WTC11 (cell line): Measurements from ENCODE around the gene MAGI2. TPM values are rescaled to one million over a fixed set of nuclear protein-coding genes. Genes with fewer than 3 reads are reported as not detected.

Experiments used
- ATAC-seq: fragments of 200-7000 bp; cut with Tn5 transposase; 2 replicates; pipeline ENCODE4 v1.10.0; 2021; ENCODE audit warnings: mild to moderate bottlenecking, moderate library complexity
- CTCF ChIA-PET: fragments of 300-600 bp; sonication (Branson Sonifier 250); formaldehyde crosslinking; loops from one replicate; lab custom pipeline; 2021; ENCODE audit warnings: antibody characterized with exemption; lab: Charles Lee
- POLR2A ChIA-PET: fragments of 350-600 bp; sonication (Branson Sonifier 250); formaldehyde crosslinking; loops from one replicate; lab custom pipeline; 2021; ENCODE audit warnings: antibody characterized with exemption; lab: Charles Lee
- DNase-seq: peaks from one replicate; pipeline ENCODE4 v3.0.0; 2021; ENCODE audit warnings: low spot score
- H3K27ac Mint-ChIP-seq: 2 replicates; pipeline ENCODE4 v1.8.0; 2021; ENCODE audit warnings: mixed read lengths
- H3K27me3 Mint-ChIP-seq: 2 replicates; pipeline ENCODE4 v1.8.0; 2021; ENCODE audit warnings: low read depth, mild to moderate bottlenecking, moderate library complexity, mixed read lengths
- H3K36me3 Mint-ChIP-seq: 2 replicates; pipeline ENCODE4 v1.8.0; 2021; ENCODE audit warnings: mixed read lengths
- H3K4me1 Mint-ChIP-seq: 2 replicates; pipeline ENCODE4 v1.8.0; 2022; ENCODE audit warnings: mixed read lengths
- H3K4me3 Mint-ChIP-seq: 2 replicates; pipeline ENCODE4 v1.8.0; 2021; ENCODE audit warnings: mild to moderate bottlenecking, moderate library complexity, mixed read lengths
- H3K9me3 Mint-ChIP-seq: 2 replicates; pipeline ENCODE4 v1.8.0; 2021; ENCODE audit warnings: mixed read lengths
- ATF1 ChIP-seq: sonication (generic); formaldehyde crosslinking; IDR thresholded peaks from 2 replicates; pipeline ENCODE4 v1.8.1; 2023; ENCODE audit warnings: mild to moderate bottlenecking, moderate library complexity, missing genetic modification reagents
- ATF2 ChIP-seq: sonication (generic); formaldehyde crosslinking; IDR thresholded peaks from 2 replicates; pipeline ENCODE4 v1.8.1; 2022; ENCODE audit warnings: low read depth, missing genetic modification reagents, borderline replicate concordance
- FOXK1 ChIP-seq: sonication (generic); formaldehyde crosslinking; IDR thresholded peaks from 2 replicates; pipeline ENCODE4 v1.8.0; 2022; ENCODE audit warnings: mild to moderate bottlenecking, moderate library complexity, missing genetic modification reagents
- GRHL2 ChIP-seq: fragments of 250-450 bp; sonication (Bioruptor Pico); IDR thresholded peaks from 2 replicates; pipeline ENCODE4 v1.8.0; 2022; ENCODE audit warnings: mild to moderate bottlenecking, moderate library complexity; ENCODE audit not compliant: insufficient replicate concordance, severe bottlenecking
- GTF2I ChIP-seq: fragments of 250-450 bp; sonication (Bioruptor Pico); conservative IDR thresholded peaks from 2 replicates; pipeline ENCODE4 v1.4.0; 2021; ENCODE audit warnings: mild to moderate bottlenecking
- JAZF1 ChIP-seq: fragments of 250-450 bp; sonication (Bioruptor Pico); IDR thresholded peaks from 2 replicates; pipeline ENCODE4 v1.9.0; 2021; ENCODE audit warnings: moderate library complexity, mild to moderate bottlenecking, inconsistent platforms
- JUN ChIP-seq: sonication (generic); formaldehyde crosslinking; IDR thresholded peaks from 2 replicates; pipeline ENCODE4 v1.8.0; 2023; ENCODE audit warnings: mild to moderate bottlenecking, missing genetic modification reagents
- MXD4 ChIP-seq: fragments of 250-450 bp; sonication (Bioruptor Pico); IDR thresholded peaks from 2 replicates; pipeline ENCODE4 v1.8.0; 2021; ENCODE audit warnings: mild to moderate bottlenecking, moderate library complexity, borderline replicate concordance
- MYBL2 ChIP-seq: sonication (generic); formaldehyde crosslinking; IDR thresholded peaks from 2 replicates; pipeline ENCODE4 v1.8.1; 2023; ENCODE audit warnings: mild to moderate bottlenecking, moderate library complexity, missing genetic modification reagents
- NR3C1 ChIP-seq: sonication (generic); formaldehyde crosslinking; conservative IDR thresholded peaks from 2 replicates; pipeline ENCODE4 v1.8.1; 2023; ENCODE audit warnings: low read depth, mild to moderate bottlenecking, missing genetic modification reagents
- PRRX2 ChIP-seq: fragments of 250-450 bp; sonication (Bioruptor Pico); IDR thresholded peaks from 2 replicates; pipeline ENCODE4 v1.8.0; 2021; ENCODE audit warnings: mild to moderate bottlenecking
- SMAD3 ChIP-seq: sonication (generic); formaldehyde crosslinking; IDR thresholded peaks from 2 replicates; pipeline ENCODE4 v1.8.0; 2022; ENCODE audit warnings: missing genetic modification reagents, mild to moderate bottlenecking, borderline replicate concordance
- SMAD4 ChIP-seq: sonication (generic); formaldehyde crosslinking; IDR thresholded peaks from 2 replicates; pipeline ENCODE4 v1.8.0; 2022; ENCODE audit warnings: mild to moderate bottlenecking, missing genetic modification reagents
- SOX15 ChIP-seq: fragments of 250-450 bp; sonication (Bioruptor Pico); IDR thresholded peaks from 2 replicates; pipeline ENCODE4 v1.9.0; 2021; ENCODE audit warnings: mild to moderate bottlenecking
- SP1 ChIP-seq: sonication (generic); formaldehyde crosslinking; conservative IDR thresholded peaks from 2 replicates; pipeline ENCODE4 v1.8.1; 2022; ENCODE audit warnings: missing genetic modification reagents
- ZNF121 ChIP-seq: sonication (generic); formaldehyde crosslinking; IDR thresholded peaks from 2 replicates; pipeline ENCODE4 v1.8.0; 2023; ENCODE audit warnings: missing genetic modification reagents
- ZNF317 ChIP-seq: sonication (generic); formaldehyde crosslinking; IDR thresholded peaks from 2 replicates; pipeline ENCODE4 v1.8.1; 2023; ENCODE audit warnings: low read depth, mild to moderate bottlenecking, moderate library complexity, missing genetic modification reagents, borderline replicate concordance
- ZNF396 ChIP-seq: fragments of 250-450 bp; sonication (Bioruptor Pico); IDR thresholded peaks from 2 replicates; pipeline ENCODE4 v1.8.0; 2021; ENCODE audit warnings: mild to moderate bottlenecking, moderate library complexity, borderline replicate concordance
- ZNF416 ChIP-seq: fragments of 250-450 bp; sonication (Bioruptor Pico); IDR thresholded peaks from 2 replicates; pipeline ENCODE4 v1.9.0; 2021; ENCODE audit warnings: mild to moderate bottlenecking, inconsistent platforms
- total RNA-seq: library from RNA; stranded (reverse); gene quantifications from 3 replicates; pipeline ENCODE4 v1.2.3, GENCODE V29; 2021
- TF ChIP-seq, protein P1 (sequence below): sonication (generic); formaldehyde crosslinking; conservative IDR thresholded peaks from 2 replicates; pipeline ENCODE4 v1.8.1; 2023; ENCODE audit warnings: mild to moderate bottlenecking, low read depth, missing genetic modification reagents, moderate library complexity
- TF ChIP-seq, protein P2 (sequence below): sonication (generic); formaldehyde crosslinking; IDR thresholded peaks from 2 replicates; pipeline ENCODE4 v1.8.0; 2023; ENCODE audit warnings: mild to moderate bottlenecking, missing genetic modification reagents
- TF ChIP-seq, protein P3 (sequence below): fragments of 250-450 bp; sonication (Bioruptor Pico); conservative IDR thresholded peaks from 2 replicates; pipeline ENCODE4 v1.9.0; 2021; ENCODE audit warnings: mild to moderate bottlenecking
- TF ChIP-seq, protein P4 (sequence below): fragments of 200-600 bp; IDR thresholded peaks from 2 replicates; pipeline ENCODE4 v1.8.0; 2022; ENCODE audit warnings: antibody characterized with exemption

Gene MAGI2
- total RNA-seq, 1 experiment from 2014 or later, result 26.6 TPM

- no peak for DNase-seq
- H3K4me3 Mint-ChIP-seq, result no peak overlapping the region
- ChIA-PET CTCF (no interaction called here), POLR2A (no interaction called here)
- no peaks in the 10 kb centered on the region for H3K4me1 Mint-ChIP-seq
- ATAC-seq, result no peak
- no peak for TF ChIP-seq GTF2I
- TF ChIP-seq ZNF396, result no peak
- TF ChIP-seq GRHL2 (CRISPR knock-in tag), result no peak
- TF ChIP-seq ZNF121, result no peak
- TF ChIP-seq NR3C1 (CRISPR knock-in tag), result no peak
- TF ChIP-seq JAZF1, result no peak
- TF ChIP-seq ZNF317, result no peak
- no peak for TF ChIP-seq FOXK1
- no peak for TF ChIP-seq ATF2 (CRISPR knock-in tag)
- TF ChIP-seq JUN (CRISPR knock-in tag), result no peak
- TF ChIP-seq PRRX2 (CRISPR knock-in tag), result no peak
- H3K9me3 Mint-ChIP-seq, result peaks cover 10% of the 10 kb centered on the region
- H3K36me3 Mint-ChIP-seq, result peaks cover 5% of the 10 kb centered on the region
- no peaks in the 10 kb centered on the region for H3K27me3 Mint-ChIP-seq
- no peak overlapping the region for H3K27ac Mint-ChIP-seq
These were observed 810.7 kb downstream of the MAGI2 start for GRCh38 chr7:78642751-78643150.

DNA sequence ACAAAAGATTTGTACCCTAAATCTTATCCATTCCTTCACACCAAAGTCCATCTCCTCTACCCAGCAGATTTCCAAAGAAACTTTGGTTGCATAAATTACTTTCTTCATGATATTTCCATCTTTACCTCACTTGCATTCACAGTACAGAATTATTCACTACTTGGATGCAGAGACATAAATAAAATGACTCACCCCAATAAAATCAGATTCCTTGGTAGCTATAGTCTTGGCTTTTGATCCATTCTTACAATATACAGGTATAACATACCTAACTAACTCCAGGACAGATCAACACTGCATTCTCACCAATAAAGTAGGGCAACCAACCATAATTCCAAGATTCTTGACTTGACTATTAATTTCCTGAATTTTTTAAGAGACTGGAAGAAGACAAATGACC is 815.1 kb downstream of the MAGI2 start:
- DNase-seq (no peak), ATAC-seq (no peak)
- ChIA-PET CTCF (no interaction called here), POLR2A (no interaction called here)
- Mint-ChIP-seq H3K27me3 (no peaks in the 10 kb centered on the region), H3K4me3 (no peak overlapping the region), H3K27ac (no peak overlapping the region), H3K36me3 (peaks cover 3% of the 10 kb centered on the region; the same call in 1 of the 2 replicates), H3K4me1 (peaks cover 21% of the 10 kb centered on the region), H3K9me3 (peaks cover 10% of the 10 kb centered on the region)
- TF ChIP-seq, protein P1, sequence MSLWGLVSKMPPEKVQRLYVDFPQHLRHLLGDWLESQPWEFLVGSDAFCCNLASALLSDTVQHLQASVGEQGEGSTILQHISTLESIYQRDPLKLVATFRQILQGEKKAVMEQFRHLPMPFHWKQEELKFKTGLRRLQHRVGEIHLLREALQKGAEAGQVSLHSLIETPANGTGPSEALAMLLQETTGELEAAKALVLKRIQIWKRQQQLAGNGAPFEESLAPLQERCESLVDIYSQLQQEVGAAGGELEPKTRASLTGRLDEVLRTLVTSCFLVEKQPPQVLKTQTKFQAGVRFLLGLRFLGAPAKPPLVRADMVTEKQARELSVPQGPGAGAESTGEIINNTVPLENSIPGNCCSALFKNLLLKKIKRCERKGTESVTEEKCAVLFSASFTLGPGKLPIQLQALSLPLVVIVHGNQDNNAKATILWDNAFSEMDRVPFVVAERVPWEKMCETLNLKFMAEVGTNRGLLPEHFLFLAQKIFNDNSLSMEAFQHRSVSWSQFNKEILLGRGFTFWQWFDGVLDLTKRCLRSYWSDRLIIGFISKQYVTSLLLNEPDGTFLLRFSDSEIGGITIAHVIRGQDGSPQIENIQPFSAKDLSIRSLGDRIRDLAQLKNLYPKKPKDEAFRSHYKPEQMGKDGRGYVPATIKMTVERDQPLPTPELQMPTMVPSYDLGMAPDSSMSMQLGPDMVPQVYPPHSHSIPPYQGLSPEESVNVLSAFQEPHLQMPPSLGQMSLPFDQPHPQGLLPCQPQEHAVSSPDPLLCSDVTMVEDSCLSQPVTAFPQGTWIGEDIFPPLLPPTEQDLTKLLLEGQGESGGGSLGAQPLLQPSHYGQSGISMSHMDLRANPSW, result no peak
- TF ChIP-seq SMAD3 (CRISPR knock-in tag), result no peak

DNA sequence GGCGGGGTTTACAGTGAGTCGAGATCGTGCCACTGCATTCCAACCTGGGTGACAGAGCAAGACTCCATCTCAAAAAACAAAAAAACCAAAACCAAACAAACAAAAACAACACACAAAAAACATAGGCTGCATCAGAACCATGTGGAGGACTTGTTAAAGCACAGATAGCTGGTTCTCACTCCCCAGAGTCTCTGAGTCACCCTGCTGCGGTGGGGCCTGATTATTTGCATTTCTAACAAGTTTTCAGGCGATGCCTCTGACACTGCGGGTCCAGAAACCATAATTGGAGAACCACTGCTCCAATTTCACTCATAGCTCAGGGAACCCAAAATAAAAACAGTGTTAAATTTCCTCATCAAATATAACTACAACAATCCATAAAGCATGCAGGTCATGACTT is 816.7 kb downstream of the MAGI2 start:
- no peaks in the 10 kb centered on the region for H3K27me3 Mint-ChIP-seq
- 0 out of 2 replicates have a peak, but pooled peaks have one; percentile 34 for ATAC-seq
- CTCF ChIA-PET, result no interaction called here
- TF ChIP-seq SOX15 (CRISPR knock-in tag) (no peak), SP1 (CRISPR knock-in tag) (no peak), ZNF416 (no peak), MXD4 (CRISPR knock-in tag) (no peak), MYBL2 (CRISPR knock-in tag) (no peak), SMAD4 (CRISPR knock-in tag) (no peak), ATF1 (CRISPR knock-in tag) (no peak)
- TF ChIP-seq, protein P2, sequence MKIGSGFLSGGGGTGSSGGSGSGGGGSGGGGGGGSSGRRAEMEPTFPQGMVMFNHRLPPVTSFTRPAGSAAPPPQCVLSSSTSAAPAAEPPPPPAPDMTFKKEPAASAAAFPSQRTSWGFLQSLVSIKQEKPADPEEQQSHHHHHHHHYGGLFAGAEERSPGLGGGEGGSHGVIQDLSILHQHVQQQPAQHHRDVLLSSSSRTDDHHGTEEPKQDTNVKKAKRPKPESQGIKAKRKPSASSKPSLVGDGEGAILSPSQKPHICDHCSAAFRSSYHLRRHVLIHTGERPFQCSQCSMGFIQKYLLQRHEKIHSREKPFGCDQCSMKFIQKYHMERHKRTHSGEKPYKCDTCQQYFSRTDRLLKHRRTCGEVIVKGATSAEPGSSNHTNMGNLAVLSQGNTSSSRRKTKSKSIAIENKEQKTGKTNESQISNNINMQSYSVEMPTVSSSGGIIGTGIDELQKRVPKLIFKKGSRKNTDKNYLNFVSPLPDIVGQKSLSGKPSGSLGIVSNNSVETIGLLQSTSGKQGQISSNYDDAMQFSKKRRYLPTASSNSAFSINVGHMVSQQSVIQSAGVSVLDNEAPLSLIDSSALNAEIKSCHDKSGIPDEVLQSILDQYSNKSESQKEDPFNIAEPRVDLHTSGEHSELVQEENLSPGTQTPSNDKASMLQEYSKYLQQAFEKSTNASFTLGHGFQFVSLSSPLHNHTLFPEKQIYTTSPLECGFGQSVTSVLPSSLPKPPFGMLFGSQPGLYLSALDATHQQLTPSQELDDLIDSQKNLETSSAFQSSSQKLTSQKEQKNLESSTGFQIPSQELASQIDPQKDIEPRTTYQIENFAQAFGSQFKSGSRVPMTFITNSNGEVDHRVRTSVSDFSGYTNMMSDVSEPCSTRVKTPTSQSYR (CRISPR knock-in tag), result no peak
- TF ChIP-seq, protein P3, sequence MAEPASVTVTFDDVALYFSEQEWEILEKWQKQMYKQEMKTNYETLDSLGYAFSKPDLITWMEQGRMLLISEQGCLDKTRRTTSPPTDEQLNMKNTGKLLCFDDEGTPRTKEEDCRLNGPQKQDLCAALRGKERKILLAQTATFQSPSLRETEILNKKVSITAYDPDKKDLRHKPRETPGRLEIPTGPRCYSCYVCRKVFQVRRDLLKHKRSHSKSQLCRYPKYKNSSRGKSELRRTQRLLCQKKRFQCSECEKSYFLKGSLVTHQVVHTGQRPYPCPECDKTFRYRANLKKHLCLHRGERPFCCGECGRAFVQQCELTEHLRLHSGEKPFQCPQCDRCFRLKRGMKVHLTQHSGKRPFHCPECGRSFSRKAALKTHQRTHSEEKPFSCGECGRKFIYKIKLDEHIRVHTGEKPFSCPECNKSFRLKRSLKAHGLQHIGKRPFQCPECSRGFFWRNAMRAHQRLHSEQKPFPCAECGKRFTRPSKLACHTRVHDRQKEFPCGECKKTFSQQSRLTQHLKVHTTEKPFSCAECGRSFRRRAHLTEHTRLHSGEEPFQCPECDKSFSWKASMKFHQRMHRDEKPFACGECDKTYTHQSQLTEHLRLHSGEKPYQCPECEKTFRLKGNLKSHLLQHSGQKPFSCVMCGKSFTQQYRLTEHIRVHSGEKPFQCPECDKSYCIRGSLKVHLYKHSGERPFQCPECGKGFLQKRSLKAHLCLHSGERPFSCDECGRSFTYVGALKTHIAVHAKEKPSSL, result no peak
- TF ChIP-seq, protein P4, sequence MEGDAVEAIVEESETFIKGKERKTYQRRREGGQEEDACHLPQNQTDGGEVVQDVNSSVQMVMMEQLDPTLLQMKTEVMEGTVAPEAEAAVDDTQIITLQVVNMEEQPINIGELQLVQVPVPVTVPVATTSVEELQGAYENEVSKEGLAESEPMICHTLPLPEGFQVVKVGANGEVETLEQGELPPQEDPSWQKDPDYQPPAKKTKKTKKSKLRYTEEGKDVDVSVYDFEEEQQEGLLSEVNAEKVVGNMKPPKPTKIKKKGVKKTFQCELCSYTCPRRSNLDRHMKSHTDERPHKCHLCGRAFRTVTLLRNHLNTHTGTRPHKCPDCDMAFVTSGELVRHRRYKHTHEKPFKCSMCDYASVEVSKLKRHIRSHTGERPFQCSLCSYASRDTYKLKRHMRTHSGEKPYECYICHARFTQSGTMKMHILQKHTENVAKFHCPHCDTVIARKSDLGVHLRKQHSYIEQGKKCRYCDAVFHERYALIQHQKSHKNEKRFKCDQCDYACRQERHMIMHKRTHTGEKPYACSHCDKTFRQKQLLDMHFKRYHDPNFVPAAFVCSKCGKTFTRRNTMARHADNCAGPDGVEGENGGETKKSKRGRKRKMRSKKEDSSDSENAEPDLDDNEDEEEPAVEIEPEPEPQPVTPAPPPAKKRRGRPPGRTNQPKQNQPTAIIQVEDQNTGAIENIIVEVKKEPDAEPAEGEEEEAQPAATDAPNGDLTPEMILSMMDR, result no peak

More for the DNA sequence above, 816.7 kb downstream of the MAGI2 start:
- no peak for DNase-seq
- POLR2A ChIA-PET, result no interaction called here
- H3K36me3 Mint-ChIP-seq, result peaks cover 3% of the 10 kb centered on the region; the same call in 1 of the 2 replicates
- peaks cover 21% of the 10 kb centered on the region for H3K4me1 Mint-ChIP-seq
- no peak overlapping the region for H3K4me3 Mint-ChIP-seq
- H3K27ac Mint-ChIP-seq, result no peak overlapping the region
- H3K9me3 Mint-ChIP-seq, result peaks cover 10% of the 10 kb centered on the region
